Measurements from ENCODE around the gene COPS9. TPM values are rescaled to one million over a fixed set of nuclear protein-coding genes. Genes with fewer than 3 reads are reported as not detected.

COPS9 gene
- total and polyA plus RNA-seq, 7 donors = 235 to 458 (median 327) TPM

- peaks cover 0 to 42% (median 12%) of the 10 kb centered on the region in 3 donors for H3K27me3 ChIP-seq
- intact Hi-C loops (cut with DNase I) = no loop called here
- H3K4me3 ChIP-seq = no peak overlapping the region
- H3K27ac ChIP-seq = no peak overlapping the region
- no peaks in the 10 kb centered on the region for H3K4me1 ChIP-seq
- WGBS, 2 donors = 77 to 85% methylated on average over 3 of the region's 3 CpGs
- no peaks in the 10 kb centered on the region for H3K36me3 ChIP-seq
- DNase-seq = peak; percentile 19
- TF ChIP-seq POLR2AphosphoS5 (IDR thresholded peaks at IDR 0.05) (no peak), POLR2A (IDR thresholded peaks at IDR 0.05) (no peak)
- TF ChIP-seq, protein P1, sequence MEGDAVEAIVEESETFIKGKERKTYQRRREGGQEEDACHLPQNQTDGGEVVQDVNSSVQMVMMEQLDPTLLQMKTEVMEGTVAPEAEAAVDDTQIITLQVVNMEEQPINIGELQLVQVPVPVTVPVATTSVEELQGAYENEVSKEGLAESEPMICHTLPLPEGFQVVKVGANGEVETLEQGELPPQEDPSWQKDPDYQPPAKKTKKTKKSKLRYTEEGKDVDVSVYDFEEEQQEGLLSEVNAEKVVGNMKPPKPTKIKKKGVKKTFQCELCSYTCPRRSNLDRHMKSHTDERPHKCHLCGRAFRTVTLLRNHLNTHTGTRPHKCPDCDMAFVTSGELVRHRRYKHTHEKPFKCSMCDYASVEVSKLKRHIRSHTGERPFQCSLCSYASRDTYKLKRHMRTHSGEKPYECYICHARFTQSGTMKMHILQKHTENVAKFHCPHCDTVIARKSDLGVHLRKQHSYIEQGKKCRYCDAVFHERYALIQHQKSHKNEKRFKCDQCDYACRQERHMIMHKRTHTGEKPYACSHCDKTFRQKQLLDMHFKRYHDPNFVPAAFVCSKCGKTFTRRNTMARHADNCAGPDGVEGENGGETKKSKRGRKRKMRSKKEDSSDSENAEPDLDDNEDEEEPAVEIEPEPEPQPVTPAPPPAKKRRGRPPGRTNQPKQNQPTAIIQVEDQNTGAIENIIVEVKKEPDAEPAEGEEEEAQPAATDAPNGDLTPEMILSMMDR (IDR thresholded peaks at IDR 0.05) = no peak
- H3K9me3 ChIP-seq = no peaks in the 10 kb centered on the region
These were observed 17.3 kb upstream of the COPS9 start for GRCh38 chr2:240153418-240153817.

- no peaks in the 10 kb centered on the region for H3K36me3 ChIP-seq
- TF ChIP-seq POLR2AphosphoS5 (IDR thresholded peaks at IDR 0.05) (no peak), POLR2A (IDR thresholded peaks at IDR 0.05) (no peak), EP300 (IDR thresholded peaks at IDR 0.05) (no peak)
- TF ChIP-seq, protein P1 (IDR thresholded peaks at IDR 0.05) = no peak
- intact Hi-C loops (cut with DNase I) = no loop called here
- WGBS, 2 donors = 62 to 70% methylated on average over 15 of the region's 15 CpGs
- H3K4me1 ChIP-seq = no peaks in the 10 kb centered on the region
- H3K27ac ChIP-seq = no peak overlapping the region
- peaks cover 0 to 45% (median 16%) of the 10 kb centered on the region in 3 donors for H3K27me3 ChIP-seq
- H3K4me3 ChIP-seq = no peak overlapping the region
- no peak for DNase-seq
- H3K9me3 ChIP-seq = no peaks in the 10 kb centered on the region
These were observed 15.4 kb upstream of the COPS9 start for GRCh38 chr2:240151477-240152031.

GRCh38 chr2:240149943-240150784 lies 14.1 kb upstream of the COPS9 start:
- DNase-seq = no peak
- 28 to 35% methylated on average over 12 of the region's 12 CpGs for WGBS, 2 donors
- no peak overlapping the region for H3K27ac ChIP-seq
- intact Hi-C loops (cut with DNase I) = no loop called here
- TF ChIP-seq POLR2AphosphoS5 (IDR thresholded peaks at IDR 0.05) = no peak
- TF ChIP-seq, protein P1 (IDR thresholded peaks at IDR 0.05) = peak in 2 of 4 experiments; percentile 26 to 43
- H3K27me3 ChIP-seq = peaks cover 0 to 54% (median 16%) of the 10 kb centered on the region in 3 donors
- H3K36me3 ChIP-seq = no peaks in the 10 kb centered on the region
- H3K4me3 ChIP-seq = no peak overlapping the region
- no peaks in the 10 kb centered on the region for H3K4me1 ChIP-seq
- no peaks in the 10 kb centered on the region for H3K9me3 ChIP-seq

DNA sequence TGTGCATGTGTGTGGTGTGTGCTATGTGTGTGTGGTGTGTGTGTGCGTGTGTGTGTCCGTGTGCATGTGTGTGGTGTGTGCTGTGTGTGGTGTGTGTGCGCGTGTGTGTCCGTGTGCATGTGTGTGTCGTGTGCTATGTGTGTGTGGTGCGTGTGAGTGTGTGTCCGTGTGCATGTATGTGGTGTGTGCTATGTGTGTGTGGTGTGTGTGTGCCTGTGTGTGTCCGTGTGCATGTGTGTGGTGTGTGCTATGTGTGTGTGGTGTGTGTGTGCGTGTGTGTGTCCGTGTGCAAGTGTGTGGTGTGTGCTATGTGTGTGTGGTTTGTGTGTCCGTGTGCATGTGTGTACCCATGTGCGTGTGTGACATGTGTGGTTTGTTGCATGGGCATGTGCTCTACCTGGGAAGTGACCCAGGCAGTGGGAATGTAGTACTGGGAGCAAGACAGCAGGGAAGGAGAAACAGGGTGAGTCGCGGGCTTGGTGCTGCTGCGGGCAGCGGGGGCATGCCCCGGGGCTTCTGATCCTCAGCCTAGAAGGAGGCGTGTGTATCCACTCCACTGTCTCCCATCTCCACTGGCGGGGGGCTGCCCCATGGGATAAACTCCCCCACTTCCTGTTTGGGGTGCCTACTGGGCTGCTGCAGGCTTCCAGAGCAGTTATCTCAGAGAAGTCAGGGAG lies 11.9 kb upstream of the COPS9 start:
- H3K36me3 ChIP-seq = no peaks in the 10 kb centered on the region
- intact Hi-C loops (cut with DNase I) = no loop called here
- no peak for DNase-seq
- TF ChIP-seq POLR2AphosphoS5 (IDR thresholded peaks at IDR 0.05) (no peak), POLR2A (IDR thresholded peaks at IDR 0.05) (no peak), EP300 (IDR thresholded peaks at IDR 0.05) (no peak)
- TF ChIP-seq, protein P1 (IDR thresholded peaks at IDR 0.05) = no peak
- H3K4me1 ChIP-seq = peaks cover 0 to 7% (median 0%) of the 10 kb centered on the region in 4 donors
- no peak overlapping the region for H3K27ac ChIP-seq
- no peaks in the 10 kb centered on the region for H3K9me3 ChIP-seq
- WGBS, 2 donors = 85 to 90% methylated on average over 20 of the region's 20 CpGs
- peaks cover 0 to 54% (median 16%) of the 10 kb centered on the region in 3 donors for H3K27me3 ChIP-seq
- H3K4me3 ChIP-seq = no peak overlapping the region

Data from sigmoid colon (tissue), 7 donors.